ENCODE data around the gene IQCH. TPM values are rescaled to one million over a fixed set of nuclear protein-coding genes. Genes with fewer than 3 reads are reported as not detected.

IQCH gene
- total and polyA plus RNA-seq, 8 donors: 1.4 to 3.4 (median 2.8) TPM

- H3K27ac ChIP-seq: no peak overlapping the region
- ATAC-seq: no peak
- peaks cover 0 to 2% of the 10 kb centered on the region in 2 donors for H3K27me3 ChIP-seq
- intact Hi-C loops (cut with DNase I): no loop called here
- H3K4me1 ChIP-seq: no peaks in the 10 kb centered on the region
- TF ChIP-seq CTCF (IDR thresholded peaks at IDR 0.05): no peak
- H3K4me3 ChIP-seq: no peak overlapping the region
- no peaks in the 10 kb centered on the region for H3K9me3 ChIP-seq
- DNase-seq: no peak
- no peaks in the 10 kb centered on the region for H3K36me3 ChIP-seq
Observed at GRCh38 chr15:67385971-67386370, 131.4 kb downstream of the IQCH start.

- Histone ChIP-seq H3K27me3 (peaks cover 0 to 2% of the 10 kb centered on the region in 2 donors), H3K4me1 (no peaks in the 10 kb centered on the region), H3K27ac (no peak overlapping the region), H3K4me3 (no peak overlapping the region), H3K9me3 (no peaks in the 10 kb centered on the region), H3K36me3 (no peaks in the 10 kb centered on the region)
- no peak for TF ChIP-seq CTCF (IDR thresholded peaks at IDR 0.05)
- no peak for DNase-seq
- intact Hi-C loops (cut with DNase I): no loop called here
- ATAC-seq: no peak
Observed at GRCh38 chr15:67386947-67387346, 132.4 kb downstream of the IQCH start.

- TF ChIP-seq CTCF (IDR thresholded peaks at IDR 0.05): no peak
- intact Hi-C loops (cut with DNase I): no loop called here
- ATAC-seq (no peak), DNase-seq (no peak)
- no peak overlapping the region for H3K27ac ChIP-seq
- H3K4me3 ChIP-seq: no peak overlapping the region
- peaks cover 0 to 2% of the 10 kb centered on the region in 2 donors for H3K27me3 ChIP-seq
- H3K9me3 ChIP-seq: no peaks in the 10 kb centered on the region
- H3K36me3 ChIP-seq: no peaks in the 10 kb centered on the region
- no peaks in the 10 kb centered on the region for H3K4me1 ChIP-seq
Observed at GRCh38 chr15:67389975-67390374, 135.4 kb downstream of the IQCH start.

- H3K27ac ChIP-seq: no peak overlapping the region
- no peaks in the 10 kb centered on the region for H3K36me3 ChIP-seq
- no peak for TF ChIP-seq CTCF (IDR thresholded peaks at IDR 0.05)
- intact Hi-C loops (cut with DNase I): no loop called here
- no peaks in the 10 kb centered on the region for H3K27me3 ChIP-seq
- no peak overlapping the region for H3K4me3 ChIP-seq
- peaks cover 0 to 4% of the 10 kb centered on the region in 2 donors for H3K4me1 ChIP-seq
- no peak for ATAC-seq
- no peaks in the 10 kb centered on the region for H3K9me3 ChIP-seq
- no peak for DNase-seq
Observed at GRCh38 chr15:67394873-67395639, 140.5 kb downstream of the IQCH start.

GRCh38 chr15:67396114-67396513, 141.5 kb downstream of the IQCH start:
- H3K27me3 ChIP-seq: no peaks in the 10 kb centered on the region
- no peaks in the 10 kb centered on the region for H3K9me3 ChIP-seq
- no peak for TF ChIP-seq CTCF (IDR thresholded peaks at IDR 0.05)
- ATAC-seq (peak; percentile 22), DNase-seq (no peak)
- H3K36me3 ChIP-seq: no peaks in the 10 kb centered on the region
- H3K4me1 ChIP-seq: peaks cover 0 to 4% of the 10 kb centered on the region in 2 donors
- intact Hi-C loops (cut with DNase I): no loop called here
- H3K4me3 ChIP-seq: no peak overlapping the region
- H3K27ac ChIP-seq: no peak overlapping the region

Measured in left lung (tissue), 10 donors.